HG02763 (cell line): ENCODE results near the gene PTPN11.
"Not testable (repeated sequence)": the region's sequence is repeated elsewhere in the genome, so short reads cannot be mapped to it uniquely, and the experiment has no call there.

Experiments
- ATAC-seq: cut with Tn5 transposase; IDR thresholded peaks from one replicate; pipeline ENCODE4 v1.9.1; 2021; ENCODE audit warnings: mild to moderate bottlenecking, moderate library complexity; ENCODE audit not compliant: unreplicated experiment

Gene PTPN11

DNA sequence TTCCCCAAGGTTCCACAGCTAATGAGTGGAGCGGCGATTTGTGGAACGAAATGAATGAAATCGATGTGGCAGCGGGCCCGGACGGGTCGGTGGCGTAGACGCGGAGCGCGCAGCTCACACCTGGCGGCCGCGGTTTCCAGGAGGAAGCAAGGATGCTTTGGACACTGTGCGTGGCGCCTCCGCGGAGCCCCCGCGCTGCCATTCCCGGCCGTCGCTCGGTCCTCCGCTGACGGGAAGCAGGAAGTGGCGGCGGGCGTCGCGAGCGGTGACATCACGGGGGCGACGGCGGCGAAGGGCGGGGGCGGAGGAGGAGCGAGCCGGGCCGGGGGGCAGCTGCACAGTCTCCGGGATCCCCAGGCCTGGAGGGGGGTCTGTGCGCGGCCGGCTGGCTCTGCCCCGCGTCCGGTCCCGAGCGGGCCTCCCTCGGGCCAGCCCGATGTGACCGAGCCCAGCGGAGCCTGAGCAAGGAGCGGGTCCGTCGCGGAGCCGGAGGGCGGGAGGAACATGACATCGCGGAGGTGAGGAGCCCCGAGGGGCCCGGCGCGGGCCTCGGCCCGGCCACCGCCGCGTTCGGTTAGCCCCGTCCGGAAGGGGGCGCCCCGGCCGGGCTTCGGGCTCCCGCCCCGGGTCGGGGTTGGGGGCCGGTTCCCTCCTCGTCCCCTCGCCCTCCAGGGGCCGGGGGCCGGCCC, at the start of gene PTPN11:
Gene PTPN11 (plus strand): TSS at position 340 of the 689 bp plus-strand sequence. CDS start 165 bp downstream, at position 505.
- ATAC-seq: peak; percentile 66

DNA sequence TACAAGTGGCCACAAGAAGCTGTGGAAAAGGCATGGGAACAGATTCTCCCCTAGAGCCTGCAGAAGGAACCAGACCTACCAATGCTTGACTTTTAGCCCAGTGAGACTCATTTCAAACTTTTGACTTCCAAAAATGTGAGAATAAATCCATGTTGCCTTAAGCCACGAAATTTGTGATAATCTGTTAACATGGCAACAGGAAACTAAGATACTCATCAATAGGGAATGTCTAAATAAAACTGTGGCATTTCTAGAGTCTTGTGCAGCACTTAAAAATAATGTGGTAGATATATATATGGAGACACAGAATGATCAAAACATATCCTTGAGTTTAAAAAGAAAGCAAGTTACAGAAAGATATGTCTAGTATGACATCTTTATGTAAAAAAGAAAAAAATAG, 48.5 kb upstream of the PTPN11 start:
- no peak for ATAC-seq

DNA sequence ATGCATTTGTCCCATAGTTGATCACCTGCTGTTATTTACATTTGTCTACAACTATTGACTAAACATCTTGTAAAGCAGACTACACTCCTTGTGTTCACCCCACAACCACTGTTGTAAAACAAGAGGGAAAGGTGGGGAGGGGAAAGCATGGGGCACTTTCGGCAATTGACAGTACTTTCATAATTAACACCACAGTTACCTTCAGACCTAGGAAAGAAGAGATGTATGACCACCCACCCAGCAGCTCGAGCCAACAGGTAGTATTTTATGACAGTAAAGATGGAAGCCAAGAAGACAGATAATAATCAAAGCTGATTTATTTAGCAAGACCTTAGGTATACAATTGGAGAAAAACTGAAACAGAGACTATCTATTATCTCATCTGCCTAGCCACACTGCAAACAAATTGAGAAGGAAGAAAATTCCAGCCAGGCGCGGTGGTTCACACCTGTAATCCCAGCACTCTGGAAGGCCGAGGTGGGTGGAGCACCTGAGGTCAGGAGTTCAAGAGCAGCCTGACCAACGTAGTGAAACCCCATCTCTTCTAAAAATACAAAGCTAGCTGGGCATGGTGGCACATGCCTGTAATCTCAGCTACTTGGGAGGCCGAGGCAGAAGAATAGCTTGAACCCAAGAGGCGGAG, 47.8 kb upstream of the PTPN11 start:
- no peak for ATAC-seq

DNA sequence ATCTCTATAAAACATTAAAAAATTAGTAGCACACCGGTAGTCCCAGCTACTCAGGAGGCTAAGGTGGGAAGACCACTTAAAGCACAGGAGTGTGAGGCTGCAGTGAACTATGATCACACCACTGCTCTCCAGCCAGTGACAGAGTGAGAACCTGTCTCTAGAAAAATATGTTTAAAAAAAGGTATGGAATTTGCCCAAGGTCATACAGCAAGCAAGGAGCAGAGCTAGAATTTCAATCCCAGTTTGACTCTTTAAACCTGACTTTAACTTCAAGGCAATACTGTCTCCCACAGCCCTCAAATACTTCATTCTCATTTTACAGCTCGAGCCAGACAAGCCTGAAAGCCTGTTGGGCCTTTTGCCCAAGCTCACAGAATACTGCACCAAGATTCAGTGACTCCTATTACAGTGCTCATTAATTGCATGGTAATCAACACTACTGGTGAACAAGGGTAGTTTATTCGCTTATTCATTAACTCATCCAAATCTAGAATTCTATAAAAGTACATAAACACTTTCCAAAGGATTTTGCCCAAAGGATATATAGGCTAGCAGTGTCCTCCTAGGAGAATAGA, 44.5 kb upstream of the PTPN11 start:
- ATAC-seq: no peak

DNA sequence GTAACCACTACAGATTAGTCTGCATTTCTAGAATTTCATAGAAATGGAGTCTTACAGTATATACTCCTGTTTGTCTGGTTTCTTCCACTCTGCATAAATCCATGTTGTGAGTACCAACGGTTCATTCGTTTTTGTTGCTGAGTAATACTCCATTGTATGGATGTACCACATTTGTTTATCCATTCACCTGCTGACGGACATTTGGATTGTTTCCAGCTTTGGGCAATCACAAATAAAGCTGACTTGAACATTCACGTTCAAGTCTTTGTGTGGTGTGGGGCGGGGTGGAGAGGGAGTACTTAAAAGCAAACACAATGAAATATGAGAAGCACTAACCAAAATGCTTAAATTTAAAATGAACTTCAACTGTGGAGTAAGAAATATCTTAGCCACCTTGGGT, 43.6 kb upstream of the PTPN11 start:
- ATAC-seq: no peak

DNA sequence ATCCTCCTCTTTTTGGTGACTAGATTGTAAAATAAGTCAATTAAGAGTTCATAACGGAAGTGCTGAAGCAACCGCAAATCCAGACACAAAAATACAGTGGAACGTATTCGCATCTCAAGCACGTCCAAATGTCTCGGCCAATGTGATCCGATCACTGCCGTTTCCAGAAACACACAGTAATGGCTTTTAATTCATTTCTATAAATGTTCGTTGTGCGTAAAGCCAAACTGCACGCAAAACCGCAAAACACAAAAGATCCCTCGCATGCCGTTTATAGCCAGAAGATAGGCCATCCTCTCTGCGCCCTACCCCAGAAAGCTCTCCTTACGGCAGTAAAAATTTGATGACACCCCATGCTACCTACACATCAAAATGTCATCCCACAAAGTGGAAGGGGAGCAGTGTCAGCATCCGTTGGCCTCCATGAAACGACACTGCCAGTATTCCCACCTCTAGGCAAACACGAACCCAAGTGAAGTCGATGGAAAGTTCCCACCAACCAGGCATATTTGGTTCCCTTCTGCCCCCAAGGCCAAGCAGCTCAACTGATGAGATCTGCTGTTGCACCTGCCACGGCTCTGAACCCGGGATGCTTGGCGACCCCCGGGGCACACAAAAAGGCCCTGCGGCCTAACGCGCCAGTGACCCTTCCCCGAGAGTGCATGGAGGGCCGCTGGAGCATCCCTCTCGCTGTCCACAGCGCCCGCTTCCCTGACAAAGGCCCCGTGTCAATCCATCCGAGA, 37.9 kb upstream of the PTPN11 start:
- ATAC-seq: no peak

DNA sequence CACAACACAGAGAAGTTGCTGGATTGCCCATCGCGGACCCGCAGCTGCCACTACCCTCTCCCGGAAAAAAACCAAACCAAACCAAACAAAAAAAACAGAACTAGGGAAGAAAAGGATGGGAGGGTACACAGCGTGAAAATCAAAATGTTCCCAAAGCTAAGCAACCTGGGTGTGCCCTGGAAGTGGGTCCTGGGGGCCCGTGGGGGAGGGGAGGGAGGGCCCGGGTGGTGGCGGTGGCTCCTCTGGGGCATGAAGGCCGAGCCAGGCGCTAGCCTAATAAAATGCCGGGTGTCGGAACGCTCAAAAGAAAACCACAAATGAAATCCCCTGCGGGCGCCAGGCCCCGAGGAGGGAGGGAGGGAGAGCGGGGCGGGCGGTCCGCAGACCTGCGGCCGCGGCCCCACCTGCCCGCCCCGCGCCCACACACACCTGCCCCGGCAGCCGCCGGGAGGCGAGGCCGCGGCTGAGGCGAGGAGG, 37.3 kb upstream of the PTPN11 start:
- ATAC-seq: peak; percentile 43

DNA sequence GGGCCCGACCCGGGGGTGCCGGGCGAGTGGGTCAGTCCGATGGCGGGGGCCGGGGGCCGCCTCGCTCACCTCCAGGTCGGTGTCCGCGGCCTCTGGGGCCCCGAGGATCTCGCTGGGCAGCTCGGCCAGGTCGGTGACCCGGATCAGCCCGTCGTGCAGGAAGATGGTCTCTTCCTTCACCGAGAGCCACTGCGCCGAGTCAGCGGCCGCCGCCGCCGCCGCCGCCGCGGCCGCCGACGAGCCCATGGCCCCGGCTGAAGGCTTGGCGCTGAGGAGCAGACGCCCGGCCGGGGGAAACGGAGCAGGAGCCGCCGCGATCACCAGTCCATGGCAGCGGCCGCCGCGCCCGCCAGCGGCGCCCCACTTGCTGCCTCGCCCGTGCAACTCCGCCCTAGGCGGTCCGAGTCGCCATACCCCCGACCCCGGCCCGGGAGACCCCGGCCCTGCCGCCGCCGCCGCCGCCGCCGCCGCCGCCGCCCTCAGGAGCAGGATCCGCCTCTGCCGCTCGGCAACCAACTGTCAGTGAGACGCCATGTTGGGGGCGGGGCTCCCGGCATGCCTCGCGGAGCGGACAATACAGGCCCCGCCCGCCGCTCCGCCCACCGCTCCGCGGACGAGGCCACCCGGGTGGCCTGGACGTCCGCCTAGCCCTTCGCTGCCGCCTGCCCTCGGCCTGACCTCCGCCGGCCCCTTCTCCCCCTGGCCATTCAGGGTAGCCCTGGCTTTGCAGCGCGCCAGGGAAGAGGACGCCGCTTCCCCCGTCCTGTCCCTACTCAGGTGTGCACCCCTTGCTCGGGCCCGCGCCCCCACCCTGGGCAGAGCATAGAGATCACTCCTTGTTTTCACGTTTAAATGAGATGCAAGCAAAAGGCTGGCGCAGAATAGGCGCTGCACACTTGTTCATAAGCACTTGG, 36.6 kb upstream of the PTPN11 start, which contains the start of gene HECTD4:
Gene HECTD4 (minus strand): TSS at position 549 of the 914 bp plus-strand sequence. CDS start 303 bp downstream, at position 246.
- ATAC-seq: peak; percentile 88

DNA sequence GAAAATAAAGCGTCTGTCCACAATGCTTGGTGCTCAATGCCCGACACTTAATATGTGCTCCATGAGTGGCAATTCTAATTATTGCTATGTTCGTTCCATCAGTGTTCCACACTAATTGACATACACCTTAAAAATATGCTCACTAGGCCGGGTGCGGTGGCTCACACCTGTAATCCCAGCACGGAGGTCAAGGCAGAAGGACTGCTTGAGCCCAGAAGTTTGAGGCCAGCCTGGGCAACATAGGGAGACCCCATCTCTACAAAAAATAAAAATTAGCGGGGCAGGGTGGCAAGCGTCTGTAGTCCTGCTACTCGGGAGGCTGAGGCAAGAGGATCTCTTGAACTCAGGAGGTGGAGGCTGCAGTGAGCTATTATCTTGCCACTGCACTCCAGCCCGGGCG, 35.9 kb upstream of the PTPN11 start:
- no peak for ATAC-seq

DNA sequence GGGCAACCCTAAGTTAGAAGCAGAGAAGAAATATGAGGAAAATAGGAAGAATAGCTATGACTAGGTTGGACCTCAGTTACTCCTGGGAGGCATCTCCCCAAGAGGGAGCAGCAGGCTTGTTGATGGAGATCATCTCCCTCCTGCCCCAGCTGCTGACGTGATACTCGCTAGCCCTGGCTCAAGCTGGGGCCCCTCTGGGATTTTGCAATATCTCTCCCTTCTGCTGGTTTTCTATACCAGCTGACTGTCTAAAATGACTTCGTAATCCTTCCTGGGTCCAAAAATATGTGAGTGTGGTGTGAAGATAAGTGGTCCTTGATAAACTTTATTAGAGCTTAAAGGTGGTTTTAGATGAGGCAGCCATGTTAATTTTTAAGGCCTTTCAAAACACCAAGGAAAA, 32.0 kb upstream of the PTPN11 start:
- no peak for ATAC-seq

DNA sequence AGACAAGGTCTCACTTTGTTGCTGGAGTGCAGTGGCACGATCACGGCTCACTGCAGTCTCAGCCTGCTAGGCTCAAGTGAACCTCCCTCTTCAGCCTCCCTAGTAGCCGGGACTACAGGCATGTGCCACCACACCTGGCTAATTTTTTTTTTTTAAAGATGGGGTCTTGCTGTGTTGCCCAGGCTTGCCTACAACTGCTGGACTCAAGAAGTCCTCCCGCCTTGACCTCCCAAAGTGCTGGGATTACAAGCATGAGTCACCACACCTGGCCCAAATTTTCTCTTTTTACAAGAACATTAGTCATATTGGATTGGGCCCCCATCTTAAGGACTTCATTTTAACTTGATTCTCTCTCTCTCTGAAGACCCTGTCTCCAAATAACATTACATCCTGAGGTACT, 29.5 kb upstream of the PTPN11 start:
- ATAC-seq: no peak

DNA sequence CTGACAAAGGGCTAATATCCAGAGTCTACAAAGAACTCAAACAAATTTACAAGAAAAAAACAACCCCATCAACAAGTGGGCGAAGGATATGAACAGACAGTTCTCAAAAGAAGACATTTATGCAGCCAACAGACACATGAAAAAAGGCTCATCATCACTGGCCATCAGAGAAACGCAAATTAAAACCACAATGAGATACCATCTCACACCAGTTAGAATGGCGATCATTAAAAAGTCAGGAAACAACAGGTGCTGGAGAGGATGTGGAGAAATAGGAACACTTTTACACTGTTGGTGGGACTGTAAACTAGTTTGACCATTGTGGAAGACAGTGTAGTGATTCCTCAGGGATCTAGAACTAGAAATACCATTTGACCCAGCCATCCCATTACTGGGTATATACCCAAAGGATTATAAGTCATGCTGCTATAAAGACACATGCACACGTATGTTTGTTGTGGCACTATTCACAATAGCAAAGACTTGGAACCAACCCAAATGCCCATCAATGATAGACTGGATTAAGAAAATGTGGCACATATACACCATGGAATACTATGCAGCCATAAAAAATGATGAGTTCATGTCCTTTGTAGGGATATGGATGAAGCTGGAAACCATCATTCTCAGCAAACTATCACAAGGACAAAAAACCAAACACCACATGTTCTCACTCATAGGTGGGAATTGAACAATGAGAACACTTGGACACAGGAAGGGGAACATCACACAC, 28.7 kb upstream of the PTPN11 start:
- ATAC-seq: not testable (repeated sequence)

DNA sequence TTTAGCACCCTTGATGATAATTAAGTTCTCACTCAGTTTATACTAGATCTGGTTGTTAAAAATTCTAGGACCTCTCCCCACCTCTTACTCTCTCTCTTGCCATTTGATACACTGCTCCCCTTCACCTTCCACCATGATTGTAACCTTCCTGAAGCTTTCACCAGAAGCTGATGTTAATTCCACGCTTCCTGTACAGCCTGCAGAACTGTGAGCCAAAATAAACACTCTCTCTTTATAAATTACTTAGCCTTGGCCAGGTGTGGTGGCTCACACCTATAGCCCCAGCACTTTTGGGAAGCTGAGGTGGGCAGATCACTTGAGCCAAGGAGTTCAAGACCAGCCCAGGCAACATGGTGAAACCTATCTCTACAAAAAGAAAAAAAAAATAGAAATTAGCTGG, 25.4 kb upstream of the PTPN11 start:
- no peak for ATAC-seq

DNA sequence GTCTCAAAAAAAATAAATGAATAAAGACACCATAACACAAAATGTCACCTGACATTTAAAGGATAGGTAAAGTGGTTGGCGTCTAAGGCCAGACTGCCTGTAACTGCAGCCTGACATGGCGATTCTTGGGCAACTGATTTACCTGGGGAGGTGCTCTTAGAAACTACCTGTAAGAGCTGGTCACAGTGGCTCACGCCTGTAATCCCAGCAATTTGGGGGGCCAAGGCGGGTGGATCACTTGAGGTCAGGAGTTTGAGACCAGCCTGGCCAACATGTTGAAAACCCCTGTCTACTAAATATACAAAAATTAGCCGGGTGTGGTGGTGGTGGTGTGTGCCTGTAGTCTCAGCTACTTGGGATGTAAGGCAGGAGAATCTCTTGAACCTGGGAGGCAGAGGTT, 17.7 kb upstream of the PTPN11 start:
- ATAC-seq: no peak

DNA sequence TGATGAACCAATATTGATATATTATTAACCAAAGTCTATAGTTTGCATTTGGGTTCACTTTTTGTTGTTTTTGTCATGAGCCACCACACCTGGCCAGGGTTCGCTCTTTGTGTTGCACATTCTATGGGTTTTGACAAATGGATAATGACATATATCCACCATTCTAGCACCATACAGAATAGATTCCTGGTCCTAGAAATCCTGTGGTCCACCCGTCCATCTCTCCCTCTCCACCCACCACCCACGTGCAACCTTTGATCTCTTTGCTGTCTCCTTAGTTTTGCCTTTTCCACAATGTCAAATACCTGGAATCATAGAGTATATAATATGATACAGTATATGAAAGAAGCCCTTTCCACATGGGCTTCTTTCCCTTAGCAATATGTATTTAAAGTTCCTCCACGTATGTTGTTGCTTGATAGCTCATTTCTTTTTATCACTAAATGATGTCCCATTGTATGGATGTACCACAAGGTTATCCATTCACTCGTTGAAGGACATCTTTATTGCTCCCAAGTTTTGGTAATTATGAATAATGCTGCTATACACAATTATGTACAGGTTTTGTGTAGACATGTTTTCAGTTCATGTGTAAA, 16.7 kb upstream of the PTPN11 start:
- ATAC-seq: no peak

DNA sequence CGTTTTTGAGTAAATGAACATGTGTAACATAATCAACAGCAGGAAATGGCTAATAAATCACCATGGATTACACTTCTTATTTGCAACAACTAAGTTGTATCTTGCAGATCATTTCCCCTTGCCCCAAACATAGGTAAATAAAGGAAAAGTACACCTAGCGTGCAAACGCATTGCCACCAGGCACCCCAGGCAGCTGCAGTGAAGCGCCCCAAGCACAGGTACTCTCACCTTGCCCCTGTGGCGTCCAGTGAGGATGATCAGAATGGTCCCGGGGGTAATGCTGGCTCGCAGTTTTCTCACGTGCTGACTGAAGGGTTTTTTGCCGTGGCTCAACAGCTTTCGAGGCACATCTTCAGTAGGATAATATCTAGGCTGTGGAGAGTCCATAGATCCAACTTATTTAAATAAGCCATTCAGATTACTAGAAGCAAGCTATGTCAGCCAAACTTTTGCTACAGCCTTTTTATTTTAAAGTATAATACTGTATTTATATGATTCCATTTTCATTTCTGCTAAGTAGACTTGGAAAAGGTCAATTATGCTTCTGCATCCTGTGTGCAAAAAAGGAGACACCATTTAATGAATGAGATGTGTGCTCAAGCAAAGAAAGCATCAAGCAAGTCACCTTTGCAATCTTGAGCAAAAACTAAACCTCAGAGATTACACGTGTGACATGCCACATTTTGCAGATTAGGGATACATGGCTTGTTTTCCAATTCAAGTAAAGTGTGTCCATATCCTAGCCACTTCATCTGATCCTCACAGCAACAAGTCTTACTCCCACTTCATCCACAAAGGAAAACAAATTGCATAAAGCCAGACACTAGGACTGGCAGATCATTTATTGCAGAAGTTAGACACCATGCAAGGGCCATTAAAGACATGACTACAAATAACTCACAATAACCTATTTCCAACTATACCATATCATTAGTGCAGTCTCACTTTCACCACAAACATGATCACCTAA, 11.9 kb upstream of the PTPN11 start:
- no peak for ATAC-seq

DNA sequence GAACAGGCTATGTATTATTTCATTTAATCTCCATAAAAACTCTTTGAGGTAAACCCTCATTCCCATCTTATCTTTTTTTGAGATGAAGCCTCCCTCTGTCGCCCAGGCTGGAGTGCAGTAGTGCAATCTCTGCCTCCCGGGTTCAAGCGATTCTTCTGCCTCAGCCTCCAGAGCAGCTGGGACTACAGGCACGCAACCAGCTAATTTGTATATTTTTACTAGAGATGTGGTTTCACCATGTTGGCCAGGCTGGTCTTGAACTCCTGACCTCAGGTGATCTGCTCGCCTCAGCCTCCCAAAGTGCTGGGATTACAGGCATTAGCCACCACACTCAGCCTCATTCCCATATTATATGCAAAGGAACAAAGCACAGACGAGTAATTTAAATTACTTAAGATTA, 11.1 kb upstream of the PTPN11 start:
- ATAC-seq: not testable (repeated sequence)

DNA sequence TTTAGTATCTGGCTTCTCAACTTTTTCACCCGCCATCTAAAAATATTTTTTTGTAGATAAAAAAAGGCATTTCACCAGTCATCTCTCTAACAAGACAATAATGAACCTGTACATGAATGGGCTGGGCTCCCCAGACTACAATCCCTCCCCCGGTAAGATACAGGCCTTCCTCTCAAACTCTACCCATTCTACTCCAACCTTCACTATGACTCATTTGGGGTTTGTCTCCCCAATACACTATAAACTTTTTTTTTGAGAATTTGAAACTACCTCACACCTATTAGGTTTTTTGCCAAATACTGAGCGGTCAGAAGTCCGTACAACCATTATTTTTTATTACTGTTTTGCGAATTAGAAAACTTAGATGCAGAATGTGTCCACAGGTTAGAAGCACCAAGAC, 10.1 kb upstream of the PTPN11 start:
- ATAC-seq: no peak
